OCI-LY1 (cell line): ENCODE measurements around the gene CPLANE2.

Experiments
- H2AFZ ChIP-seq: fragments of 200-600 bp; sonication (generic), shearing (Covaris generic); 2 replicates; pipeline ENCODE4 v1.6.0; 2014; ENCODE audit warnings: antibody characterized with exemption, mild to moderate bottlenecking, low read length
- H3F3A ChIP-seq: fragments of 200-600 bp; sonication (generic), shearing (Covaris generic); 2 replicates; pipeline ENCODE4 v1.6.0; 2014; ENCODE audit warnings: mild to moderate bottlenecking, antibody characterized with exemption, low read length, moderate library complexity; ENCODE audit not compliant: insufficient read depth
- H3K27ac ChIP-seq: fragments of 200-600 bp; sonication (generic); 2 replicates; pipeline ENCODE4 v1.5.1; 2014; ENCODE audit warnings: low read length, mixed run types, mild to moderate bottlenecking, low read depth; ENCODE audit not compliant: poor library complexity, severe bottlenecking
- H3K27me3 ChIP-seq: fragments of 200-600 bp; sonication (generic); 2 replicates; pipeline ENCODE4 v1.6.0; 2014; ENCODE audit warnings: antibody characterized with exemption, mild to moderate bottlenecking, low read length, moderate library complexity; ENCODE audit not compliant: insufficient read depth
- H3K36me3 ChIP-seq: fragments of 200-600 bp; sonication (generic); 2 replicates; pipeline ENCODE4 v1.6.1; 2014; ENCODE audit warnings: mild to moderate bottlenecking, antibody characterized with exemption, low read length, moderate library complexity, mixed read lengths; ENCODE audit not compliant: insufficient read depth
- H3K4me1 ChIP-seq: fragments of 200-600 bp; sonication (generic); 2 replicates; pipeline ENCODE4 v1.5.1; 2014; ENCODE audit warnings: mild to moderate bottlenecking, low read length, moderate library complexity; ENCODE audit not compliant: insufficient read depth, severe bottlenecking
- H3K4me2 ChIP-seq: fragments of 200-600 bp; sonication (generic), shearing (Covaris generic); 2 replicates; pipeline ENCODE4 v1.6.1; 2014; ENCODE audit warnings: low read length
- H3K4me3 ChIP-seq: fragments of 200-600 bp; sonication (generic); 2 replicates; pipeline ENCODE4 v1.5.1; 2014; ENCODE audit warnings: low read length, low read depth, mild to moderate bottlenecking, mixed read lengths; ENCODE audit not compliant: poor library complexity, severe bottlenecking
- H3K79me2 ChIP-seq: fragments of 200-600 bp; shearing (Covaris generic); 2 replicates; pipeline ENCODE4 v1.6.1; 2016; ENCODE audit warnings: mixed run types, low read length, mixed read lengths; ENCODE audit not compliant: insufficient read depth
- H3K9ac ChIP-seq: fragments of 200-600 bp; sonication (generic), shearing (Covaris generic); 2 replicates; pipeline ENCODE4 v1.6.1; 2014; ENCODE audit warnings: mild to moderate bottlenecking, low read length, mixed read lengths
- H3K9me2 ChIP-seq: fragments of 200-600 bp; sonication (generic), shearing (Covaris generic); 2 replicates; pipeline ENCODE4 v1.6.1; 2014; ENCODE audit warnings: low read depth, mild to moderate bottlenecking, low read length, mixed read lengths
- H3K9me3 ChIP-seq: fragments of 200-600 bp; shearing (Covaris generic); 2 replicates; pipeline ENCODE4 v1.6.1; 2014; ENCODE audit warnings: low read length, mixed read lengths
- H4K20me1 ChIP-seq: fragments of 200-600 bp; sonication (generic), shearing (Covaris generic); 2 replicates; pipeline ENCODE4 v1.6.0; 2016; ENCODE audit warnings: mild to moderate bottlenecking, low read length; ENCODE audit not compliant: insufficient read depth
- EZH2 ChIP-seq: fragments of 200-600 bp; sonication (generic), shearing (Covaris generic); IDR thresholded peaks from 2 replicates; pipeline ENCODE4 v1.8.0; 2017; ENCODE audit warnings: borderline replicate concordance, mixed run types, mild to moderate bottlenecking, antibody characterized with exemption, low read length, moderate library complexity, mixed read lengths
- TF ChIP-seq, protein P1 (sequence below): fragments of 200-600 bp; sonication (generic), shearing (Covaris generic); IDR thresholded peaks from 2 replicates; pipeline ENCODE4 v1.5.1; 2017; ENCODE audit warnings: mild to moderate bottlenecking, antibody characterized with exemption, low read length, moderate library complexity, mixed read lengths

CPLANE2 gene

DNA sequence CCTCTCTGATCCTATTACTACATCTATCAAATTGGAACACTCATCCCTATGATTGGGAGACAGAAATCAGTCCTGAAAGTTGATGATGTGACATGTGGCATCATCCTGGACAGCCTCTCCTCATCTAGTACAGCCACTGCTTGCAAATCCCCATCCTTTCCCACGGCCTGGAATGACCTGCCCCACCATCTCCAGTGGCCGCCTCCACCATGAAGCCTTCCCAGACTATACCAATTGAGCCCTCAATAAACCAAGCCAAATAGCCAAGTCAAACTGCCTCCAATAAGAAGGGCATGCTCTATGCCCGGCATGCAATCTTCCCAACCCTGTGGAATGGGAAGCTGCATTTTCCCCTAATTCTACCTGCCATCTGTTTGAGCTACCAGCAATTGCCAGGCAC is 24.0 kb downstream of the CPLANE2 start:
- Histone ChIP-seq H3K36me3 (no peaks in the 10 kb centered on the region), H3K4me3 (no peak overlapping the region), H3K9me3 (no peaks in the 10 kb centered on the region), H3K9ac (no peak overlapping the region), H3F3A (no peaks in the 10 kb centered on the region), H3K4me1 (peaks cover 10% of the 10 kb centered on the region), H3K79me2 (no peaks in the 10 kb centered on the region), H4K20me1 (no peaks in the 10 kb centered on the region), H3K27ac (no peak overlapping the region), H3K9me2 (no peaks in the 10 kb centered on the region), H3K27me3 (peaks cover 9% of the 10 kb centered on the region; the same call in 1 of the 2 replicates), H2AFZ (no peak overlapping the region), H3K4me2 (no peak overlapping the region)
- no peak for TF ChIP-seq EZH2
- TF ChIP-seq, protein P1, sequence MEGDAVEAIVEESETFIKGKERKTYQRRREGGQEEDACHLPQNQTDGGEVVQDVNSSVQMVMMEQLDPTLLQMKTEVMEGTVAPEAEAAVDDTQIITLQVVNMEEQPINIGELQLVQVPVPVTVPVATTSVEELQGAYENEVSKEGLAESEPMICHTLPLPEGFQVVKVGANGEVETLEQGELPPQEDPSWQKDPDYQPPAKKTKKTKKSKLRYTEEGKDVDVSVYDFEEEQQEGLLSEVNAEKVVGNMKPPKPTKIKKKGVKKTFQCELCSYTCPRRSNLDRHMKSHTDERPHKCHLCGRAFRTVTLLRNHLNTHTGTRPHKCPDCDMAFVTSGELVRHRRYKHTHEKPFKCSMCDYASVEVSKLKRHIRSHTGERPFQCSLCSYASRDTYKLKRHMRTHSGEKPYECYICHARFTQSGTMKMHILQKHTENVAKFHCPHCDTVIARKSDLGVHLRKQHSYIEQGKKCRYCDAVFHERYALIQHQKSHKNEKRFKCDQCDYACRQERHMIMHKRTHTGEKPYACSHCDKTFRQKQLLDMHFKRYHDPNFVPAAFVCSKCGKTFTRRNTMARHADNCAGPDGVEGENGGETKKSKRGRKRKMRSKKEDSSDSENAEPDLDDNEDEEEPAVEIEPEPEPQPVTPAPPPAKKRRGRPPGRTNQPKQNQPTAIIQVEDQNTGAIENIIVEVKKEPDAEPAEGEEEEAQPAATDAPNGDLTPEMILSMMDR: no peak

DNA sequence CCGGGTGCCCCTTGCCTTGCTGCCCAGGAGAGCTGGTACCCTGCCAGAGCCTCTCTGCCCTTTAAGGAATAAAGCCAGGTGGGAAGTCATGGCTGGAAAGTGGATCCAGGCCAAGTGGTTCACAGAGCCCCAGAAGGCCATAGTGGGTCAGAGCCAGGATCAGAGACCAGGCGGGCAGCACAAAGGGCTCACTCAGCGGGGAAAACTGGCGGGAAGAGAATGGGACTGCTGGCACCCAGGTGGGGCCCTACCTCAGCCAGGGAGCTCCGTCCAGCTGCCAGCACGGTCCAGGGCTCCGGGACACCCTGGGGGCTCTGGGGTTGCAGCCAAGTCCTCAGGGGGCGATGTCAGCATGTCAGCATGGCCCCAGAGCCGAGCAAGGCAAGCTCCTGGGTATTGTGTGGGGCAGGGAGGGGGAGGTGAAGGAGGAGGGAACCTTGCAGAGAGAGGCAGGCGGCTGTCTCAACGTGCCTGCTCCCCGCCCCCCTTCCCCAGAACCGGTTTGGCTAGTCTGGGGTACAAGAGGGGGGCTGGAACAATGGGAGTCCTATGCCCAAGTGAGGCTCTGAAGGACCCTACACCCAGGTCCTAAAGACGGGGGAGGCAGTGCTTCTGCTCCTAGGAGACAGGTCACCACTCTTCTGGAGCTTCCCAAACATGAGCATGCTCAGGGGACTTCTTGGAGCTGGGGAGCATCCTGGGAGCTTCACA is 24.6 kb downstream of the CPLANE2 start, which contains the start of gene ARHGEF19:
Gene ARHGEF19, minus strand, starts transcription at position 402 of the 711 bp plus-strand sequence. CDS start 3,598 bp downstream, outside the sequence.
- Histone ChIP-seq H2AFZ (no peak within 1 kb of the TSS), H3K36me3 (no peaks in the 10 kb centered on the region), H3K9me3 (no peaks in the 10 kb centered on the region), H3K79me2 (no peaks in the 10 kb centered on the region), H3K9ac (no peak within 1 kb of the TSS), H3K27me3 (peaks cover 9% of the 10 kb centered on the region; the same call in 1 of the 2 replicates), H3K27ac (no peak within 1 kb of the TSS), H3K4me2 (no peak within 1 kb of the TSS), H3F3A (no peaks in the 10 kb centered on the region), H3K9me2 (no peaks in the 10 kb centered on the region), H3K4me1 (peaks cover 10% of the 10 kb centered on the region), H3K4me3 (no peak within 1 kb of the TSS), H4K20me1 (no peaks in the 10 kb centered on the region)
- no peak for TF ChIP-seq EZH2
- TF ChIP-seq, protein P1: no peak

DNA sequence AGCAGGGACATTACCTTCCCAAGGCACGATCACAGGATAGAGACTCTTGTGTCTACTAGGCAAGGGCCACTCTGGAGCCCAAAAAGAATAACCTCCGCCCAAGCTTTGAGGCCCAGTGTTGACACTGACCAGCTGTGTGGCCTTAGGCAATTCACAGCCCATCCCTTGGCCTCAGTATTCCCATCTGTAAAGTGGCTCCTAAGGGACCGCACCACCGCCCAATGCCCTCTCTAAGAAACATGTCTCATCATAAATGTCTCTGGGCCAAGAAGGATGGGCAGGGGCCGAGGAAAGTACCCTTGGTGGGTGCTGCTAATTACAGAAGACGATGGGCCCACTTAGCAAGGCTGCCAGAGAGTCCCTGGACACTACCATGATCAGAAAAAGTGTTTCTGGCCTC is 25.2 kb downstream of the CPLANE2 start:
- peaks cover 9% of the 10 kb centered on the region; the same call in 1 of the 2 replicates for H3K27me3 ChIP-seq
- no peaks in the 10 kb centered on the region for H3K79me2 ChIP-seq
- H3K9me3 ChIP-seq: no peaks in the 10 kb centered on the region
- no peak for TF ChIP-seq EZH2
- TF ChIP-seq, protein P1: no peak
- no peak overlapping the region for H3K4me2 ChIP-seq
- H3K4me3 ChIP-seq: no peak overlapping the region
- H4K20me1 ChIP-seq: no peaks in the 10 kb centered on the region
- peaks cover 6% of the 10 kb centered on the region for H3K4me1 ChIP-seq
- H2AFZ ChIP-seq: no peak overlapping the region
- H3K9me2 ChIP-seq: no peaks in the 10 kb centered on the region
- no peak overlapping the region for H3K9ac ChIP-seq
- no peaks in the 10 kb centered on the region for H3K36me3 ChIP-seq
- H3F3A ChIP-seq: no peaks in the 10 kb centered on the region
- no peak overlapping the region for H3K27ac ChIP-seq
